ENCODE results near the gene FAM107B.

Gene FAM107B

GRCh38 chr10:14532473-14533251 is 242.0 kb downstream of the FAM107B start:
- TF ChIP-seq FOXM1 (IDR thresholded peaks at IDR 0.05; ENCODE audit: borderline replicate concordance, low read depth) = no peak
- TF ChIP-seq USF1 (IDR thresholded peaks at IDR 0.05) = no peak
- no peak for TF ChIP-seq CEBPB (IDR thresholded peaks at IDR 0.05)
- no peak for TF ChIP-seq TEAD4 (IDR thresholded peaks at IDR 0.05)
- no peak for TF ChIP-seq NFIC (IDR thresholded peaks at IDR 0.05)
- no peak for TF ChIP-seq TCF12 (IDR thresholded peaks at IDR 0.05; ENCODE audit: low read depth)
- TF ChIP-seq EP300 (IDR thresholded peaks at IDR 0.05; ENCODE audit: borderline replicate concordance) = no peak
- no peak for TF ChIP-seq MAX (IDR thresholded peaks at IDR 0.05)
- TF ChIP-seq EGR1 (IDR thresholded peaks at IDR 0.05) = no peak
- no peak for TF ChIP-seq YY1 (IDR thresholded peaks at IDR 0.05; ENCODE audit: low read depth)
- TF ChIP-seq REST (IDR thresholded peaks at IDR 0.05; ENCODE audit: low read depth) = no peak

GRCh38 chr10:14531974-14532373 is 242.7 kb downstream of the FAM107B start:
- TF ChIP-seq ZBTB7A (IDR thresholded peaks at IDR 0.05; ENCODE audit: low read depth) (no peak), TCF12 (IDR thresholded peaks at IDR 0.05; ENCODE audit: low read depth) (no peak), EGR1 (IDR thresholded peaks at IDR 0.05) (no peak), TAF1 (IDR thresholded peaks at IDR 0.05; ENCODE audit: low read depth) (no peak), NFIC (IDR thresholded peaks at IDR 0.05) (no peak), EP300 (IDR thresholded peaks at IDR 0.05; ENCODE audit: borderline replicate concordance) (no peak), CREB1 (IDR thresholded peaks at IDR 0.05; ENCODE audit: low read depth) (no peak), REST (IDR thresholded peaks at IDR 0.05; ENCODE audit: low read depth) (no peak), USF1 (IDR thresholded peaks at IDR 0.05) (no peak), MAX (IDR thresholded peaks at IDR 0.05) (no peak), YY1 (IDR thresholded peaks at IDR 0.05; ENCODE audit: low read depth) (no peak), RAD21 (IDR thresholded peaks at IDR 0.05; ENCODE audit: low read depth) (no peak)

GRCh38 chr10:14530465-14530864 is 244.2 kb downstream of the FAM107B start:
- TF ChIP-seq USF1 (IDR thresholded peaks at IDR 0.05) (no peak), MAX (IDR thresholded peaks at IDR 0.05) (no peak)

- TF ChIP-seq CEBPB (IDR thresholded peaks at IDR 0.05) (no peak), TCF12 (IDR thresholded peaks at IDR 0.05; ENCODE audit: low read depth) (no peak), NFIC (IDR thresholded peaks at IDR 0.05) (no peak), MAX (IDR thresholded peaks at IDR 0.05) (no peak), CREB1 (IDR thresholded peaks at IDR 0.05; ENCODE audit: low read depth) (no peak), ZBTB7A (IDR thresholded peaks at IDR 0.05; ENCODE audit: low read depth) (no peak), TEAD4 (IDR thresholded peaks at IDR 0.05) (no peak), USF1 (IDR thresholded peaks at IDR 0.05) (no peak), RAD21 (IDR thresholded peaks at IDR 0.05; ENCODE audit: low read depth) (no peak), FOXM1 (IDR thresholded peaks at IDR 0.05; ENCODE audit: borderline replicate concordance, low read depth) (no peak), EGR1 (IDR thresholded peaks at IDR 0.05) (no peak), EP300 (IDR thresholded peaks at IDR 0.05; ENCODE audit: borderline replicate concordance) (no peak), REST (IDR thresholded peaks at IDR 0.05; ENCODE audit: low read depth) (no peak)
Measured at GRCh38 chr10:14529351-14529750, 245.3 kb downstream of the FAM107B start.
